HEK293T (cell line): ENCODE results near the gene RUNX3.

Source experiments
- CTCF ChIA-PET: fragments of 350-600 bp; formaldehyde crosslinking; extraction: SDS; loops from one replicate; lab custom pipeline; 2021; ENCODE audit warnings: antibody characterized with exemption, inconsistent platforms; lab: Yijun Ruan, JAX
- POLR2A ChIA-PET: fragments of 350-600 bp; formaldehyde crosslinking; extraction: SDS; loops from one replicate; lab custom pipeline; 2020; ENCODE audit warnings: antibody characterized with exemption, inconsistent platforms; lab: Yijun Ruan, JAX
- DNase-seq: peaks from one replicate; pipeline ENCODE4 v3.0.0; 2012; ENCODE audit warnings: mixed read lengths; ENCODE audit errors: extremely low spot score
- ARNT ChIP-seq: fragments of 450-650 bp; IDR thresholded peaks from 2 replicates; pipeline ENCODE4 v1.6.1; 2017; ENCODE audit warnings: mild to moderate bottlenecking
- BHLHE40 ChIP-seq: fragments of 450-650 bp; IDR thresholded peaks from 2 replicates; pipeline ENCODE4 v1.6.1; 2016; ENCODE audit warnings: mild to moderate bottlenecking, moderate library complexity, borderline replicate concordance
- CTBP1 ChIP-seq: fragments of 450-650 bp; IDR thresholded peaks from 2 replicates; pipeline ENCODE4 v1.6.1; 2016; ENCODE audit warnings: borderline replicate concordance
- ELF4 ChIP-seq: fragments of 450-650 bp; IDR thresholded peaks from 2 replicates; pipeline ENCODE4 v1.6.1; 2017; ENCODE audit warnings: antibody characterized with exemption
- FOXA1 ChIP-seq: fragments of 450-650 bp; IDR thresholded peaks from 2 replicates; pipeline ENCODE4 v1.6.1; 2016; ENCODE audit warnings: mild to moderate bottlenecking
- FOXK2 ChIP-seq: fragments of 450-650 bp; IDR thresholded peaks from 2 replicates; pipeline ENCODE4 v1.6.1; 2016; ENCODE audit warnings: mild to moderate bottlenecking
- FOXM1 ChIP-seq: fragments of 450-650 bp; IDR thresholded peaks from 2 replicates; pipeline ENCODE4 v1.6.1; 2017; ENCODE audit warnings: mild to moderate bottlenecking, borderline replicate concordance
- HDGF ChIP-seq: fragments of 450-650 bp; IDR thresholded peaks from 2 replicates; pipeline ENCODE4 v1.6.1; 2017; ENCODE audit warnings: antibody characterized with exemption, borderline replicate concordance
- L3MBTL2 ChIP-seq: fragments of 450-650 bp; conservative IDR thresholded peaks from 2 replicates; pipeline ENCODE4 v1.6.1; 2016; ENCODE audit warnings: mild to moderate bottlenecking
- LEF1 ChIP-seq: fragments of 450-650 bp; IDR thresholded peaks from 2 replicates; pipeline ENCODE4 v1.6.1; 2017; ENCODE audit warnings: mild to moderate bottlenecking, borderline replicate concordance
- NFRKB ChIP-seq: fragments of 450-650 bp; IDR thresholded peaks from 2 replicates; pipeline ENCODE4 v1.6.1; 2016; ENCODE audit warnings: mild to moderate bottlenecking, moderate library complexity
- SP1 ChIP-seq: fragments of 450-650 bp; IDR thresholded peaks from 2 replicates; pipeline ENCODE4 v1.6.1; 2017
- SUZ12 ChIP-seq: fragments of 450-650 bp; IDR thresholded peaks from 2 replicates; pipeline ENCODE4 v1.6.1; 2016; ENCODE audit warnings: mild to moderate bottlenecking
- TARDBP ChIP-seq: fragments of 450-650 bp; IDR thresholded peaks from 2 replicates; pipeline ENCODE4 v1.6.1; 2016
- ZNF384 ChIP-seq: fragments of 450-650 bp; IDR thresholded peaks from 2 replicates; pipeline ENCODE4 v1.6.1; 2016
- TF ChIP-seq, protein P1 (sequence below): fragments of 450-650 bp; IDR thresholded peaks from 2 replicates; pipeline ENCODE4 v1.6.1; 2016

The RUNX3 gene

DNA sequence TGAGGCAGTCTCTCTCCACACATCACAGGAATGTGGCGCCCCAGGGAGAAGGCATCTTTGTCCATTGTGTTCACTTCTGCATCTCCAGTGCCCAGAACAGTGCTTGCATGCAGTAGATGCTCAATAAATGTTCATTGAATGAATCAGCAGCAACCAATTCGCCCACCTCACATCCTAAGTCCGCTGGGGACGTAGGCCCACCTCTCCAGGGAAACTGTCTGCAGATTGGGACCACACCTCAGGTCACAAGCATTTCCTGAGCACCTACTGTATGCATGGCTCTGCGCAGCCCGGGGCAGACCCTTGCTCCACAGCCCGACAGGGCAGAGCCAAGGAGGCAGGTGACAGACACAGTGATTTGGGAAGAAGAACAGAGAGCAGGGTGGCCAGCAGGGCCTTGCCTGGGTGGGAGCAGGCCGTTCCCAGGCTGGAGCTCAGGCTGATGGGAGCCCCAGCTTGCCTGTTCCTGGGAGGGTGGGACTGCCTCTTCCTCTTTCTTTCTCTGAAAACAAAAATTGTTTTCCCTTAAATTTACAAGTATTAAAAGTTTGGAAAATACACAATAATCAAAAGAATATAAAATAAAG lies 25.8 kb upstream of the RUNX3 start:
- TF ChIP-seq FOXA1 = no peak
- no peak for TF ChIP-seq NFRKB
- TF ChIP-seq TARDBP = no peak
- no peak for TF ChIP-seq SP1
- no peak for TF ChIP-seq BHLHE40
- no peak for TF ChIP-seq ZNF384
- TF ChIP-seq L3MBTL2 = no peak
- TF ChIP-seq SUZ12 = no peak
- TF ChIP-seq, protein P1, sequence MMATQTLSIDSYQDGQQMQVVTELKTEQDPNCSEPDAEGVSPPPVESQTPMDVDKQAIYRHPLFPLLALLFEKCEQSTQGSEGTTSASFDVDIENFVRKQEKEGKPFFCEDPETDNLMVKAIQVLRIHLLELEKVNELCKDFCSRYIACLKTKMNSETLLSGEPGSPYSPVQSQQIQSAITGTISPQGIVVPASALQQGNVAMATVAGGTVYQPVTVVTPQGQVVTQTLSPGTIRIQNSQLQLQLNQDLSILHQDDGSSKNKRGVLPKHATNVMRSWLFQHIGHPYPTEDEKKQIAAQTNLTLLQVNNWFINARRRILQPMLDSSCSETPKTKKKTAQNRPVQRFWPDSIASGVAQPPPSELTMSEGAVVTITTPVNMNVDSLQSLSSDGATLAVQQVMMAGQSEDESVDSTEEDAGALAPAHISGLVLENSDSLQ = no peak
- TF ChIP-seq FOXK2 = no peak
- no peak for TF ChIP-seq HDGF
- no peak for TF ChIP-seq FOXM1
- no peak for TF ChIP-seq CTBP1
- TF ChIP-seq ELF4 = no peak
- TF ChIP-seq ARNT = no peak
- TF ChIP-seq LEF1 = no peak
- ChIA-PET CTCF (no interaction called here), POLR2A (no interaction called here)
- DNase-seq = no peak

DNA sequence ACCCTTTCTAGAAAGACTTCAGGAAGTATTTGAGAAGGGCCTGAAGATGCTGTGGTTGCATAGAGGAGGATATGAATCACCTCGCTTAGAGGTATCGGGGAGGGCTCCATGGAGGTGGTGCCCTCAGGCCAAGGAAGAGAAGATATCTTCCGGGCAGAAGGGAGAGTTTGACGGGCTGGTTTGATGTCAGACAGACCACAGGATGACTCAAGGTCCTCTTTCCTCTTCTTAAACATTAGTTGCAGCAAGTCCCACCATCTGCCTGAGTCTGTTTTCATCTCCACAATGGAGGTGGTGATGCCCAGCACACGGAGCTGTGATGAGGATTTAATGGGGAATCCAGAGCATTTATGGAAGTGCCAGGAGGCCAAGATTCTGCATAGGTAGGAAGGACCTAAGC lies 25.1 kb upstream of the RUNX3 start:
- CTCF ChIA-PET = no interaction called here
- TF ChIP-seq SP1 = no peak
- no peak for DNase-seq
- POLR2A ChIA-PET = no interaction called here

DNA sequence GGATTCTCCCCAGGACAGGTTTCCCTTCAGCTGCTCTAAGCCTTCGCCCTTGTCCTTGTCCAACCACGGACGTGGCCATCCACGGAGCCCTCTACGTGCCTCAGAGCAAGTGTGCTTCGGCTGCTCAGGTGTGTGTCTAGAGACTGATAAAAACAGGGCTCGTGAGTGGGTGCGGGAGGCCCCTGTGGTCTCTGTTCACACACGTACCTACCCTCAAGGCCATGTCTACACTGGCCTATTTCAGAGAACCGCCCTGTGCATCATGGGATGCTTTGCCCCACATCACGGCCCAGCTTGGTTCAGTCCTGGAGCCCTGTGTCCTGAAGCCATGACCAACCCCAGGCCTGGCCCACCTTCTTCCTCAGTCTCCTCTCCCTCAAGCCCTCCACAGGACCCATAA lies 24.6 kb upstream of the RUNX3 start:
- ChIA-PET POLR2A (no interaction called here), CTCF (interaction anchor here (0.7 kb wide), 1 partner anchor 266 kb away, joined by 3 read pairs; no protein-coding TSS in a partner anchor)
- no peak for DNase-seq
- TF ChIP-seq SUZ12 (no peak), FOXK2 (no peak), TARDBP (no peak), ARNT (no peak), FOXA1 (no peak), SP1 (no peak), CTBP1 (no peak), L3MBTL2 (no peak), HDGF (no peak), NFRKB (no peak), ELF4 (no peak)
- TF ChIP-seq, protein P1 = no peak

DNA sequence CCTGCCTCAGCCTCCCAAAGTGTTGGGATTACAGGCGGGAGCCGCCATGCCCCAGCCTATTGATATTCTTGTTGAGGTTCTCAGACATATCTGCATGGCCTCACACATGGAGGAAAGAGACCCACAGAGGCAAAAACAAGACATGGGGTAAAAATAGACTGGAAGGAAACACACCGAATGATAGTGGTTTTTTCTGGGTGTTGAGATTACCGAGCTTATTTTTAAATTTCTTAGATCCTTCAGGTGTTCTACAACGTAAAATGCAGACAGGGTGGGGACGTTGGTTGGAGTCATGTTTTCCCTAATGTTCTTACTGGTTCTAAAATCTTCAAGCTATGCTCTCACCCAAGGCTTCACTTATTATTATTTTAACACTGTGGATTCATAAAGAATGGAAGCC lies 23.9 kb upstream of the RUNX3 start:
- CTCF ChIA-PET = interaction anchor here (0.7 kb wide), 1 partner anchor 266 kb away, joined by 3 read pairs; no protein-coding TSS in a partner anchor

DNA sequence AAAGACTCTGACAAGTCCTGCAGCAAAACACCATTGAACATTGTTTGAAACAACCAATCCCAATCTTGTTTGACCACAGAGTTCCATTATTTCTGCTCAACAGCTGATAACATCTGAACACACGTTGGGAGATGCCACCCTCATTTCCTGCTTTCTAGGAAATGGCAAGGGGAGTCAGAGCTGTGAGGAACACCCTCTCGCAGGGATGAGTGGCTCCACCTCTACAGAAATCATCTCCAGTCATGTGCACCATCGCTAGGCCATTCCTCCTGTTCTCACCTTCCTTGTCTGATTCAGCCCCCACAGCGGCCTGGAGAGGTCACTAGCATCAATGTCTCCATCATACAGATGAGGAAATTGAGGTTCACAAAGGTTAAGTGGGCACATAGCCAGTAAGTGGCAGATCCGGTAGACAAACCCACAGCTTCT lies 22.4 kb upstream of the RUNX3 start:
- no peak for TF ChIP-seq NFRKB
- no peak for TF ChIP-seq SUZ12
- no peak for TF ChIP-seq FOXK2
- no peak for TF ChIP-seq FOXA1
- TF ChIP-seq TARDBP = no peak
- no peak for TF ChIP-seq ARNT
- TF ChIP-seq CTBP1 = no peak
- TF ChIP-seq ZNF384 = no peak
- TF ChIP-seq LEF1 = no peak
- no peak for TF ChIP-seq ELF4
- no peak for TF ChIP-seq L3MBTL2
- TF ChIP-seq, protein P1 = no peak
- TF ChIP-seq HDGF = no peak
- TF ChIP-seq BHLHE40 = no peak
- CTCF ChIA-PET = no interaction called here
- DNase-seq = no peak
- POLR2A ChIA-PET = no interaction called here

More for the DNA sequence above, 23.9 kb upstream of the RUNX3 start:
- no peak for TF ChIP-seq NFRKB
- TF ChIP-seq L3MBTL2 = no peak
- TF ChIP-seq, protein P1 = no peak
- TF ChIP-seq LEF1 = no peak
- no peak for TF ChIP-seq HDGF
- TF ChIP-seq ELF4 = no peak
- no peak for TF ChIP-seq BHLHE40
- no peak for TF ChIP-seq TARDBP
- POLR2A ChIA-PET = no interaction called here
- DNase-seq = no peak

DNA sequence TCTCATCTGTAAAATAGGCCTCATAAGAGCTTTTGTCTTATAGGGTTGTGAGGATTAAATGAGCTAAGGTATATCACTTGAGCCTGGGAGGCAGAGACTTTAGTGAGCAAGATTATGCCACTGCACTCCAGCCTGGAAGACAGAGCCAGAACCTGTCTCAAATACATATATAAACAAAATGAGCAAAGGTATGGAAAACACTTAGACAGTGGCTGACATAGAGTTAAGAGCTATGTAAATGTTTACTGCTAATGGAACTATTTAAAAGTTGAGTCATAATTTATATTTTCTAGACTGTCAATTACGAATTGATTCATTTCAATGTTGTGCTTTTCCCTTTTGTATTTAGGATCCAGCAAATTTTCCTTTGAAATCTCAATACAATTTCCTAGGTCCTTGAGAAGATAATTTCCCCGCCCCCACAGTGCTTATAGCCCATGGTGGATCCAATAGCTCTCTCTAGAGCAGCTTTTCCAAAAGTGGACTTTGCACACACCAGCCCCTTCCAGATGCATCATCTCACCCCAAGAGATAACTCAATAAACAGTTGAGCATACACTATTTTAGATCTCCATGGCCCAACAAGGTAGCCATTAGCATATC lies 21.8 kb upstream of the RUNX3 start:
- DNase-seq = no peak
- ChIA-PET CTCF (interaction anchor here (0.5 kb wide), 1 partner anchor 25 kb away, joined by 3 read pairs; no protein-coding TSS in a partner anchor), POLR2A (no interaction called here)
- TF ChIP-seq NFRKB (no peak), SUZ12 (no peak), FOXK2 (no peak), ARNT (no peak), CTBP1 (no peak), ELF4 (no peak), FOXA1 (no peak)
